Esophagus muscularis mucosa (tissue), 3 donors: ENCODE data around the gene MUC15.

Experiments
- CTCF ChIP-seq, 3 experiments: fragments of 200-600 bp in 2 of 3; fragments of 450-650 bp in 1 of 3; sonication (generic) in 2 of 3; IDR thresholded peaks; one replicate each; pipeline ENCODE4 v1.5.1; 2017 to 2019; ENCODE audit warnings: antibody characterized with exemption in 3 of 3, mild to moderate bottlenecking in 2 of 3, moderate library complexity in 1 of 3
- EP300 ChIP-seq: sonication (generic); formaldehyde crosslinking; IDR thresholded peaks from one replicate; pipeline ENCODE4 v1.6.1; 2017; ENCODE audit warnings: antibody characterized with exemption

- TF ChIP-seq CTCF (IDR thresholded peaks at IDR 0.05) (peak; percentile 11 to 33 (median 23)), EP300 (no peak)
Observed at GRCh38 chr11:26522912-26523610, 49.0 kb downstream of the MUC15 start.
